H1 (cell line): Measurements from ENCODE around the gene ANKS1B.

Source experiments
- BCL11A ChIP-seq, 2 experiments: IDR thresholded peaks; one replicate each; pipeline ENCODE4 v1.6.1; 2011; ENCODE audit warnings: low read depth in 2 of 2, low read length in 2 of 2, mild to moderate bottlenecking in 2 of 2
- HDAC6 ChIP-seq: IDR thresholded peaks from one replicate; pipeline ENCODE4 v1.7.1; 2012; ENCODE audit warnings: low read depth, mild to moderate bottlenecking, inconsistent platforms, low read length, moderate library complexity
- POLR2A ChIP-seq, 2 experiments: IDR thresholded peaks; 1 replicate in 1 of 2; 2 replicates in 1 of 2; pipeline ENCODE4 v1.6.1; 2011; ENCODE audit warnings: low read depth in 2 of 2, low read length in 2 of 2, mild to moderate bottlenecking in 2 of 2; ENCODE audit errors: control extremely low read depth in 1 of 2
- POLR2AphosphoS5 ChIP-seq: IDR thresholded peaks from 2 replicates; pipeline ENCODE4 v1.6.1; 2011; ENCODE audit warnings: low read depth, low read length
- SP2 ChIP-seq: IDR thresholded peaks from 2 replicates; pipeline ENCODE4 v1.6.1; 2012; ENCODE audit warnings: mild to moderate bottlenecking, low read length, inconsistent platforms
- SRF ChIP-seq: IDR thresholded peaks from 2 replicates; pipeline ENCODE4 v1.6.1; 2011; ENCODE audit warnings: mild to moderate bottlenecking, low read depth, low read length, moderate library complexity
- TAF7 ChIP-seq: optimal IDR thresholded peaks from 2 replicates; pipeline ENCODE3; 2011; ENCODE audit warnings: low read depth, mild to moderate bottlenecking, inconsistent platforms, low read length, moderate library complexity, borderline replicate concordance
- TF ChIP-seq, protein P1 (sequence below): IDR thresholded peaks from 2 replicates; pipeline ENCODE4 v1.6.1; 2012; ENCODE audit warnings: inconsistent platforms
- TF ChIP-seq, protein P2 (sequence below), 3 experiments: IDR thresholded peaks; 1 replicate in 2 of 3; 2 replicates in 1 of 3; pipeline versions ENCODE4 v1.5.1 to v1.6.1; 2011; ENCODE audit warnings: low read length in 3 of 3, mild to moderate bottlenecking in 3 of 3, inconsistent platforms in 2 of 3, low read depth in 1 of 3, moderate library complexity in 1 of 3; ENCODE audit not compliant: insufficient read depth in 1 of 3; ENCODE audit errors: control extremely low read depth in 1 of 3

DNA sequence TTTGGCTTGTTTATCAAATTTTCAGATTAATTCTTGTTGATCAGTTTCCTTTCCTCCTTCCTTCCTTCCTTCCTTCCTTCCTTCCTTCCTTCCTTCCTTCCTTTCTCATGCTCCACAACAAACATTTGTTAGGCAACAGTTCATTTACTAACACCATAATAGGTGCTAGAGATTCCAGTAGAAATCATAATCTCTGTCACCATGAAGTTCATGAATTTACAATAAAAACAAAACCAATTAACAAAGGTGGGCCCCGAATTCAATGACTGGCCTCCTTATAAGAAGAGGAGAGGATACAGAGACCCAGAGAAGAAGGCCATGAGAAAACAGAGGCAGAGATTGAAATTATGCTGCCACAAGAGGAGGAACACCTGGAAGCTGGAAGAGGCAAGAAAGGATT lies 604.0 kb downstream of the ANKS1B start:
- TF ChIP-seq, protein P1, sequence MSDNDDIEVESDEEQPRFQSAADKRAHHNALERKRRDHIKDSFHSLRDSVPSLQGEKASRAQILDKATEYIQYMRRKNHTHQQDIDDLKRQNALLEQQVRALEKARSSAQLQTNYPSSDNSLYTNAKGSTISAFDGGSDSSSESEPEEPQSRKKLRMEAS, result no peak
- TF ChIP-seq, protein P2, sequence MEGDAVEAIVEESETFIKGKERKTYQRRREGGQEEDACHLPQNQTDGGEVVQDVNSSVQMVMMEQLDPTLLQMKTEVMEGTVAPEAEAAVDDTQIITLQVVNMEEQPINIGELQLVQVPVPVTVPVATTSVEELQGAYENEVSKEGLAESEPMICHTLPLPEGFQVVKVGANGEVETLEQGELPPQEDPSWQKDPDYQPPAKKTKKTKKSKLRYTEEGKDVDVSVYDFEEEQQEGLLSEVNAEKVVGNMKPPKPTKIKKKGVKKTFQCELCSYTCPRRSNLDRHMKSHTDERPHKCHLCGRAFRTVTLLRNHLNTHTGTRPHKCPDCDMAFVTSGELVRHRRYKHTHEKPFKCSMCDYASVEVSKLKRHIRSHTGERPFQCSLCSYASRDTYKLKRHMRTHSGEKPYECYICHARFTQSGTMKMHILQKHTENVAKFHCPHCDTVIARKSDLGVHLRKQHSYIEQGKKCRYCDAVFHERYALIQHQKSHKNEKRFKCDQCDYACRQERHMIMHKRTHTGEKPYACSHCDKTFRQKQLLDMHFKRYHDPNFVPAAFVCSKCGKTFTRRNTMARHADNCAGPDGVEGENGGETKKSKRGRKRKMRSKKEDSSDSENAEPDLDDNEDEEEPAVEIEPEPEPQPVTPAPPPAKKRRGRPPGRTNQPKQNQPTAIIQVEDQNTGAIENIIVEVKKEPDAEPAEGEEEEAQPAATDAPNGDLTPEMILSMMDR (IDR thresholded peaks at IDR 0.05; ENCODE audit: control extremely low read depth in 1 of 3, insufficient read depth in 1 of 3, low read depth in 1 of 3, low read length in 3 of 3), result no peak
- TF ChIP-seq TAF7 (no peak), BCL11A (IDR thresholded peaks at IDR 0.05; ENCODE audit: low read depth in 2 of 2, low read length in 2 of 2) (no peak), SP2 (no peak), SRF (no peak), POLR2A (IDR thresholded peaks at IDR 0.05; ENCODE audit: control extremely low read depth in 1 of 2, low read depth in 2 of 2, low read length in 2 of 2) (no peak), POLR2AphosphoS5 (no peak), HDAC6 (no peak)
